GM06990 (cell line): Measurements from ENCODE around the gene HPD.

Experiments used
- DNase-seq: peaks from one replicate; pipeline ENCODE4 v3.0.0-alpha.2; 2011; ENCODE audit not compliant: insufficient read length; ENCODE audit errors: extremely low read depth
- H3K27me3 ChIP-seq: replicated peaks from 2 replicates; pipeline ENCODE4 v1.6.0; 2011; ENCODE audit warnings: low read length; ENCODE audit not compliant: control insufficient read depth, insufficient read depth
- H3K36me3 ChIP-seq: 2 replicates; pipeline ENCODE4 v1.5.1; 2011; ENCODE audit warnings: low read length; ENCODE audit not compliant: control insufficient read depth, insufficient read depth
- H3K4me3 ChIP-seq: replicated peaks from 2 replicates; pipeline ENCODE4 v1.5.1; 2011; ENCODE audit warnings: low read depth, mild to moderate bottlenecking, control low read depth, low read length
- TF ChIP-seq, protein P1 (sequence below): IDR thresholded peaks from 2 replicates; pipeline ENCODE4 v1.5.1; 2011; ENCODE audit warnings: low read length, control low read depth, mild to moderate bottlenecking, inconsistent platforms; ENCODE audit not compliant: insufficient read depth, poor library complexity, severe bottlenecking

HPD gene

GRCh38 chr12:121812320-121812871, 46.3 kb downstream of the HPD start:
- H3K36me3 ChIP-seq = peaks cover 34% of the 10 kb centered on the region
- TF ChIP-seq, protein P1, sequence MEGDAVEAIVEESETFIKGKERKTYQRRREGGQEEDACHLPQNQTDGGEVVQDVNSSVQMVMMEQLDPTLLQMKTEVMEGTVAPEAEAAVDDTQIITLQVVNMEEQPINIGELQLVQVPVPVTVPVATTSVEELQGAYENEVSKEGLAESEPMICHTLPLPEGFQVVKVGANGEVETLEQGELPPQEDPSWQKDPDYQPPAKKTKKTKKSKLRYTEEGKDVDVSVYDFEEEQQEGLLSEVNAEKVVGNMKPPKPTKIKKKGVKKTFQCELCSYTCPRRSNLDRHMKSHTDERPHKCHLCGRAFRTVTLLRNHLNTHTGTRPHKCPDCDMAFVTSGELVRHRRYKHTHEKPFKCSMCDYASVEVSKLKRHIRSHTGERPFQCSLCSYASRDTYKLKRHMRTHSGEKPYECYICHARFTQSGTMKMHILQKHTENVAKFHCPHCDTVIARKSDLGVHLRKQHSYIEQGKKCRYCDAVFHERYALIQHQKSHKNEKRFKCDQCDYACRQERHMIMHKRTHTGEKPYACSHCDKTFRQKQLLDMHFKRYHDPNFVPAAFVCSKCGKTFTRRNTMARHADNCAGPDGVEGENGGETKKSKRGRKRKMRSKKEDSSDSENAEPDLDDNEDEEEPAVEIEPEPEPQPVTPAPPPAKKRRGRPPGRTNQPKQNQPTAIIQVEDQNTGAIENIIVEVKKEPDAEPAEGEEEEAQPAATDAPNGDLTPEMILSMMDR = no peak
- no peak for DNase-seq
- H3K27me3 ChIP-seq = no peaks in the 10 kb centered on the region
- H3K4me3 ChIP-seq = peak overlapping the region; percentile 54

DNA sequence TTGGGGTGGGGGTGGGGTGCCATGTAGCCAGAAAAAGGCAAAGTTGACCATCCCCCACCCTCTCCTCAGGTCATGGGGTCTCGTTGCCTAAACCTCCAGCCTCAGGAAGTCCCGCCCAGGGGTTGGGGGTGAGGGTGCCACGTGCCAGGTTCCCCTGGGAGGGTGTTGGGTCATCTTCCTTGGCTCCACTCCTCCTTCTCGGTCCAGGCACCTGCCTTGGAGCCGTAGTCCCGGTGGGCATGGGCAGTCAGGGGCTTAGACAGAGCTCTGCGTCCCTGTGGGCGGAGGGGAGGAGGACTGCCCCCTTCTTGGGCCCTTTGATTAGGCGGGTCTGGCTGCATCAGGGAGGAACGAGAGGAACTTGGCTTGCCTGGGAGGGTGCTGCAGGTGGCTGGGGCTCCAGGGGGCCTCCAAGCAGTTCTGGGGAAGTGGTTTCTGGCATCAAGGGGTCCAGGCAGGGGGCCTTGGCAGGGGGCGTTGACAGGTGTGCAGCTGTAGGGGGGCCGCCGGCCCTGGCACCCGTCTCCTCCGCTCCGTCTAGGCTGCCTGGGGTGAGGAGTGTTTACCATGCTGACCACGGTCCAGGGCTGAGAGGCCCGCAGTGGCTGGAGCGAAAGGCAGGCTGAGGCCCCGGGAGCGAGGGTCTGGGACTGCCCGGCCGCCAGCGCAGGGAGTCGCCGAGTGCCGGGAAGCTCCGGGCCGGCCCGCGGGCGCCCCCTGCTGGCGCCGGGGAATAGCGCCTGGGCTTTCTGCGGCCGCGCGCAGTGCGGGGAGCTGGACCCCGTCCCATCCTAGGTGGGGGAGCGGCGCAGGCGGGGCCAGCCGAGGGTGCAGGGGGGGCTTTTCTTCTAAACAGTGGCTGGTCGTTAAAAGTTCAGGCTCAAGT, 47.0 kb downstream of the HPD start:
- Histone ChIP-seq H3K4me3 (peak overlapping the region; percentile 54), H3K36me3 (peaks cover 30% of the 10 kb centered on the region), H3K27me3 (no peaks in the 10 kb centered on the region)
- peak; percentile 76 for DNase-seq
- TF ChIP-seq, protein P1 = peak; percentile 50

GRCh38 chr12:121810833-121811433, 47.7 kb downstream of the HPD start:
- H3K4me3 ChIP-seq = peak overlapping the region; percentile 54
- H3K27me3 ChIP-seq = no peaks in the 10 kb centered on the region
- TF ChIP-seq, protein P1 = no peak
- DNase-seq = no peak
- H3K36me3 ChIP-seq = peaks cover 27% of the 10 kb centered on the region

DNA sequence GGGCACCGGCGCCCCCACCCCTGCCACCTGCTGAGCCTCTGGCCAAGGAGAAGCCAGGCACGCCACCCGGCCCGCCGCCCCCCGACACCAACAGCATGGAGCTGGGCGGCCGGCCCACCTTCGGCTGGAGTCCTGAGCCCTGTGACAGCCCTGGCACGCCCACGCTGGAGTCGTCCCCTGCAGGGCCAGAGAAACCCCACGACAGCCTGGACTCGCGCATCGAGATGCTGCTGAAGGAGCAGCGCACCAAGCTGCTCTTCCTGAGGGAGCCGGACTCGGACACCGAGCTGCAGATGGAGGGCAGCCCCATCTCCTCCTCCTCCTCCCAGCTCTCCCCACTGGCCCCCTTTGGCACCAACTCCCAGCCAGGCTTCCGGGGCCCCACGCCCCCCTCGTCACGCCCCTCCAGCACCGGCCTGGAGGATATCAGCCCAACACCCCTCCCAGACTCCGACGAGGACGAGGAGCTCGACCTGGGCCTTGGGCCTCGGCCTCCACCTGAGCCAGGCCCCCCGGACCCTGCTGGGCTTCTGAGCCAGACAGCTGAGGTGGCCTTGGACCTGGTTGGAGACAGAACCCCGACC, 48.3 kb downstream of the HPD start:
- TF ChIP-seq, protein P1 = no peak
- peaks cover 27% of the 10 kb centered on the region for H3K36me3 ChIP-seq
- H3K4me3 ChIP-seq = no peak overlapping the region
- no peaks in the 10 kb centered on the region for H3K27me3 ChIP-seq
- DNase-seq = no peak

- no peak overlapping the region for H3K4me3 ChIP-seq
- DNase-seq = no peak
- H3K27me3 ChIP-seq = no peaks in the 10 kb centered on the region
- H3K36me3 ChIP-seq = peaks cover 25% of the 10 kb centered on the region
- TF ChIP-seq, protein P1 = no peak
These were observed 48.9 kb downstream of the HPD start for GRCh38 chr12:121809712-121810116.
